B cell (primary cell): ENCODE measurements around the gene MYO18A.

Source experiments
- CTCF ChIP-seq: fragments of 200-600 bp; IDR thresholded peaks from one replicate; pipeline ENCODE4 v1.8.0; 2022; ENCODE audit warnings: antibody characterized with exemption, mild to moderate bottlenecking
- EZH2 ChIP-seq: IDR thresholded peaks from 2 replicates; pipeline ENCODE4 v1.6.1; 2012; ENCODE audit warnings: borderline replicate concordance, low read depth, mild to moderate bottlenecking, moderate library complexity, low read length; ENCODE audit not compliant: insufficient read depth, poor library complexity, severe bottlenecking

GRCh38 chr17:29195465-29196081 lies 15.4 kb upstream of the MYO18A start:
- TF ChIP-seq CTCF, result no peak
- TF ChIP-seq EZH2, result no peak
